Measurements from ENCODE around the gene ELMO1. TPM values are rescaled to one million over a fixed set of nuclear protein-coding genes. Genes with fewer than 3 reads are reported as not detected.
A peak's percentile ranks its signal among the peaks of the same experiment; 100 is the strongest.

The ELMO1 gene
- total RNA-seq, 1 experiment from 2014 or later, result 7.8 TPM

DNA sequence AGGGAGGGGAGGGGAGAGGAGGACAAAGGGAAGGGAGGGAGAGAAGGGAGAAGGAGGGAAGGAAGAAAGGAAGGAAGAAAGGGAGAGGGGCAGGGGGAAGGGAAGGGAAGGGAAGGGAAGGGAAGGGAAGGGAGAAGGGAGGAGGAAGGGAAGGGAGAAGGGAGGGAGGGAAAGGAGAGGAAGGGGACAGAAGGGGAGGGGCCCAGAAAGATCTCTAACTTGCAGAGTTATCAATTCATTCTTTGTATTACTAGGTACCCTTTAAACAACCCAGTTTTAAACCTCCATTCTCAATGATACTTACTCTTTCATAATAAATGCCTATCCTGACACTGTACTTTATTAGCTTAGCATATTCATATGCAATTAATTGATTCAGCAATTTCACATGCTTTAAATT, 192.0 kb downstream of the ELMO1 start:
- Histone ChIP-seq H2BK5ac (ENCODE audit: insufficient read length, low read length) (no peak overlapping the region), H2BK20ac (ENCODE audit: low read depth, low read length, poor library complexity, severe bottlenecking) (no peak overlapping the region), H2AFZ (ENCODE audit: low read length) (no peak overlapping the region), H2BK12ac (ENCODE audit: insufficient read length, low read depth, low read length) (no peak overlapping the region), H3K23ac (ENCODE audit: insufficient read length, low read depth, low read length) (no peak overlapping the region), H3K9ac (ENCODE audit: extremely low read depth, insufficient read length, low read length) (no peak overlapping the region), H3K9me3 (ENCODE audit: control insufficient read depth, low read depth, low read length) (no peaks in the 10 kb centered on the region), H3K56ac (ENCODE audit: insufficient read length, low read depth, low read length) (no peak overlapping the region), H3K18ac (ENCODE audit: insufficient read length, low read depth, low read length) (no peak overlapping the region), H2AK5ac (ENCODE audit: insufficient read length, low read length) (no peak overlapping the region), H4K20me1 (ENCODE audit: control insufficient read depth, insufficient read depth, insufficient read length) (no peaks in the 10 kb centered on the region), H3K4me2 (ENCODE audit: insufficient read depth, insufficient read length, low read length) (no peak overlapping the region), H3K23me2 (ENCODE audit: insufficient read length, low read depth, low read length, poor library complexity, severe bottlenecking) (no peaks in the 10 kb centered on the region), H4K91ac (ENCODE audit: insufficient read length, low read depth, low read length) (no peak overlapping the region), H3K4me1 (ENCODE audit: insufficient read depth, low read length) (peaks cover 3% of the 10 kb centered on the region; the same call in 1 of the 2 replicates), H2BK120ac (ENCODE audit: low read depth, low read length, poor library complexity, severe bottlenecking) (no peak overlapping the region), H3T11ph (ENCODE audit: low read length) (no peak overlapping the region), H2BK15ac (ENCODE audit: low read depth, low read length) (no peak overlapping the region), H4K5ac (ENCODE audit: insufficient read length, low read depth, low read length) (no peak overlapping the region), H3K79me1 (ENCODE audit: insufficient read depth, low read depth, low read length, poor library complexity, severe bottlenecking) (no peaks in the 10 kb centered on the region), H4K8ac (replicated peaks; ENCODE audit: insufficient read length, low read depth, low read length) (no peak overlapping the region), H3K4ac (ENCODE audit: low read depth, low read length) (no peak overlapping the region), H3K27ac (ENCODE audit: insufficient read length, low read depth, low read length) (no peak overlapping the region), H3K14ac (ENCODE audit: insufficient read depth, low read length) (no peak overlapping the region), H3K79me2 (ENCODE audit: insufficient read depth, low read length) (no peaks in the 10 kb centered on the region; the same call in 1 of the 2 replicates), H3K27me3 (ENCODE audit: insufficient read depth, low read length) (no peaks in the 10 kb centered on the region)
- Mint-ChIP-seq H3K27ac (peak overlapping the region in 1 of 3 experiments; percentile 49; a peak in 1 of 7 replicates), H3K4me1 (peaks cover 26 to 27% of the 10 kb centered on the region in 2 experiments), H3K36me3 (ENCODE audit: insufficient read depth in 1 of 3, low read depth in 3 of 3) (peaks cover 4 to 18% (median 5%) of the 10 kb centered on the region in 3 experiments), H3K4me3 (no peak overlapping the region), H3K27me3 (ENCODE audit: low read depth) (no peaks in the 10 kb centered on the region), H3K9me3 (peaks cover 5 to 13% of the 10 kb centered on the region in 2 experiments; a peak in 4 of 5 replicates)
- TF ChIP-seq, protein P1, sequence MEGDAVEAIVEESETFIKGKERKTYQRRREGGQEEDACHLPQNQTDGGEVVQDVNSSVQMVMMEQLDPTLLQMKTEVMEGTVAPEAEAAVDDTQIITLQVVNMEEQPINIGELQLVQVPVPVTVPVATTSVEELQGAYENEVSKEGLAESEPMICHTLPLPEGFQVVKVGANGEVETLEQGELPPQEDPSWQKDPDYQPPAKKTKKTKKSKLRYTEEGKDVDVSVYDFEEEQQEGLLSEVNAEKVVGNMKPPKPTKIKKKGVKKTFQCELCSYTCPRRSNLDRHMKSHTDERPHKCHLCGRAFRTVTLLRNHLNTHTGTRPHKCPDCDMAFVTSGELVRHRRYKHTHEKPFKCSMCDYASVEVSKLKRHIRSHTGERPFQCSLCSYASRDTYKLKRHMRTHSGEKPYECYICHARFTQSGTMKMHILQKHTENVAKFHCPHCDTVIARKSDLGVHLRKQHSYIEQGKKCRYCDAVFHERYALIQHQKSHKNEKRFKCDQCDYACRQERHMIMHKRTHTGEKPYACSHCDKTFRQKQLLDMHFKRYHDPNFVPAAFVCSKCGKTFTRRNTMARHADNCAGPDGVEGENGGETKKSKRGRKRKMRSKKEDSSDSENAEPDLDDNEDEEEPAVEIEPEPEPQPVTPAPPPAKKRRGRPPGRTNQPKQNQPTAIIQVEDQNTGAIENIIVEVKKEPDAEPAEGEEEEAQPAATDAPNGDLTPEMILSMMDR (conservative IDR thresholded peaks at IDR 0.05), result no peak
- no peak for DNase-seq
